Measurements from ENCODE around the gene ANKRD35. TPM values are rescaled to one million over a fixed set of nuclear protein-coding genes. Genes with fewer than 3 reads are reported as not detected.

Gene ANKRD35
- total and polyA plus RNA-seq, 10 of the 15 experiments (the other 5 are each of a cell fraction or from before 2014, with no cell fraction given) = 0.01 to 0.08 TPM; not detected in 8

- TF ChIP-seq ZBTB11 (CRISPR knock-in tag; IDR thresholded peaks at IDR 0.05) = no peak
- no peak for TF ChIP-seq RCOR1 (conservative IDR thresholded peaks at IDR 0.05; ENCODE audit: low read depth, low read length)
- no peak for TF ChIP-seq BMI1 (IDR thresholded peaks at IDR 0.05; ENCODE audit: borderline replicate concordance)
- peak; percentile 60 for TF ChIP-seq RUNX3 (IDR thresholded peaks at IDR 0.05; ENCODE audit: low read length)
- no peak for TF ChIP-seq ZBTB33 (IDR thresholded peaks at IDR 0.05)
- TF ChIP-seq SMARCA5 (IDR thresholded peaks at IDR 0.05) = no peak
- no peak for TF ChIP-seq HDGF (IDR thresholded peaks at IDR 0.05)
- no peak for TF ChIP-seq MEF2A (IDR thresholded peaks at IDR 0.05; ENCODE audit: insufficient read depth, low read depth, low read length)
- TF ChIP-seq NR2C1 (IDR thresholded peaks at IDR 0.05) = no peak
- 0 out of 2 replicates have a peak, but pooled peaks have one; percentile 15 for TF ChIP-seq NR2F1 (conservative IDR thresholded peaks at IDR 0.05)
- no peak for TF ChIP-seq PRDM15 (CRISPR knock-in tag; IDR thresholded peaks at IDR 0.05)
- peak; percentile 31 for TF ChIP-seq POLR2AphosphoS5 (IDR thresholded peaks at IDR 0.05; ENCODE audit: low read length)
- TF ChIP-seq MXI1 (IDR thresholded peaks at IDR 0.05; ENCODE audit: low read depth, low read length) = peak; percentile 79; the same call in 1 of the 2 replicates
- no peak for TF ChIP-seq ATF7 (IDR thresholded peaks at IDR 0.05; ENCODE audit: low read depth)
- TF ChIP-seq RB1 (IDR thresholded peaks at IDR 0.05; ENCODE audit: borderline replicate concordance) = 0 out of 2 replicates have a peak, but pooled peaks have one; percentile 16
- TF ChIP-seq ZBED1 (IDR thresholded peaks at IDR 0.05; ENCODE audit: borderline replicate concordance) = no peak
- TF ChIP-seq, protein P1, sequence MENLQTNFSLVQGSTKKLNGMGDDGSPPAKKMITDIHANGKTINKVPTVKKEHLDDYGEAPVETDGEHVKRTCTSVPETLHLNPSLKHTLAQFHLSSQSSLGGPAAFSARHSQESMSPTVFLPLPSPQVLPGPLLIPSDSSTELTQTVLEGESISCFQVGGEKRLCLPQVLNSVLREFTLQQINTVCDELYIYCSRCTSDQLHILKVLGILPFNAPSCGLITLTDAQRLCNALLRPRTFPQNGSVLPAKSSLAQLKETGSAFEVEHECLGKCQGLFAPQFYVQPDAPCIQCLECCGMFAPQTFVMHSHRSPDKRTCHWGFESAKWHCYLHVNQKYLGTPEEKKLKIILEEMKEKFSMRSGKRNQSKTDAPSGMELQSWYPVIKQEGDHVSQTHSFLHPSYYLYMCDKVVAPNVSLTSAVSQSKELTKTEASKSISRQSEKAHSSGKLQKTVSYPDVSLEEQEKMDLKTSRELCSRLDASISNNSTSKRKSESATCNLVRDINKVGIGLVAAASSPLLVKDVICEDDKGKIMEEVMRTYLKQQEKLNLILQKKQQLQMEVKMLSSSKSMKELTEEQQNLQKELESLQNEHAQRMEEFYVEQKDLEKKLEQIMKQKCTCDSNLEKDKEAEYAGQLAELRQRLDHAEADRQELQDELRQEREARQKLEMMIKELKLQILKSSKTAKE (IDR thresholded peaks at IDR 0.05; ENCODE audit: low read depth, poor library complexity, severe bottlenecking) = no peak
- TF ChIP-seq RAD21 (IDR thresholded peaks at IDR 0.05; ENCODE audit: insufficient read depth, low read depth, low read length) = no peak
- TF ChIP-seq POLR2A (IDR thresholded peaks at IDR 0.05; ENCODE audit: low read depth, low read length) = peak; percentile 63
Measured at GRCh38 chr1:145918992-145919939, 33.6 kb upstream of the ANKRD35 start (continued).

All from GM12878 (cell line).